Right renal cortex interstitium (tissue), 3 donors: Measurements from ENCODE around the gene VPS52. TPM values are rescaled to one million over a fixed set of nuclear protein-coding genes. Genes with fewer than 3 reads are reported as not detected.
"Not testable (repeated sequence)": the region's sequence is repeated elsewhere in the genome, so short reads cannot be mapped to it uniquely, and the experiment has no call there.

Experiments used
- DNase-seq, 3 donors: peaks; one replicate each; pipeline ENCODE4 v3.0.0-alpha.2; 2013; ENCODE audit warnings: low read depth in 3 of 3, low spot score in 2 of 3
- polyA plus RNA-seq, 3 donors: library from polyadenylated mRNA; unstranded; fragments of 120-200 nt; gene quantifications; one replicate each; pipeline ENCODE4 v1.2.1, GENCODE V29; 2013; ENCODE audit not compliant: insufficient read length in 3 of 3

The VPS52 gene
- polyA plus RNA-seq, 3 donors = 58.1 to 82.9 (median 75.3) TPM

GRCh38 chr6:33251395-33252012, 20.2 kb downstream of the VPS52 start:
- no peak for DNase-seq

GRCh38 chr6:33250731-33251130, 20.9 kb downstream of the VPS52 start:
- no peak for DNase-seq

- no peak for DNase-seq
Observed at GRCh38 chr6:33249732-33250630, 21.7 kb downstream of the VPS52 start.

GRCh38 chr6:33248932-33249731, 22.5 kb downstream of the VPS52 start:
- peak; percentile 91 to 96 (median 93) for DNase-seq

- peak in 1 of 3 donors; percentile 47 for DNase-seq
Observed at GRCh38 chr6:33248643-33248931, 23.1 kb downstream of the VPS52 start.

GRCh38 chr6:33247977-33248642, 23.6 kb downstream of the VPS52 start:
- peak; percentile 82 to 87 (median 83) for DNase-seq

- DNase-seq = no peak
Observed at GRCh38 chr6:33243476-33243875, 28.2 kb downstream of the VPS52 start.

- DNase-seq = no peak
Observed at GRCh38 chr6:33241968-33242367, 29.7 kb downstream of the VPS52 start.

GRCh38 chr6:33237741-33238140, 33.9 kb downstream of the VPS52 start:
- no peak for DNase-seq

GRCh38 chr6:33236852-33237251, 34.8 kb downstream of the VPS52 start:
- DNase-seq = no peak

- no peak for DNase-seq
Observed at GRCh38 chr6:33236328-33236727, 35.3 kb downstream of the VPS52 start.

- DNase-seq = no peak
Observed at GRCh38 chr6:33235221-33235634, 36.4 kb downstream of the VPS52 start.

GRCh38 chr6:33226503-33227120, 45.1 kb downstream of the VPS52 start:
- DNase-seq = not testable (repeated sequence)

GRCh38 chr6:33217681-33218080, 54.0 kb downstream of the VPS52 start:
- DNase-seq = no peak

GRCh38 chr6:33217246-33217645, 54.4 kb downstream of the VPS52 start:
- no peak for DNase-seq

GRCh38 chr6:33216117-33216649, 55.5 kb downstream of the VPS52 start:
- no peak for DNase-seq

- no peak for DNase-seq
Observed at GRCh38 chr6:33215271-33216116, 56.2 kb downstream of the VPS52 start.

- no peak for DNase-seq
Observed at GRCh38 chr6:33213989-33214335, 57.7 kb downstream of the VPS52 start.
